NCI-H146 (cell line): ENCODE results near the gene ARSK.
"Not testable (repeated sequence)": the region's sequence is repeated elsewhere in the genome, so short reads cannot be mapped to it uniquely, and the experiment has no call there.

Experiments used
- DNase-seq: peaks from one replicate; lab custom pipeline; 2025; lab: John Stamatoyannopoulos, UW

The ARSK gene

GRCh38 chr5:95621839-95622629, 67.1 kb downstream of the ARSK start:
- DNase-seq, result peak; percentile 1

GRCh38 chr5:95623706-95624105, 68.8 kb downstream of the ARSK start:
- no peak for DNase-seq

GRCh38 chr5:95624368-95624767, 69.5 kb downstream of the ARSK start:
- DNase-seq, result no peak

- DNase-seq, result no peak
These were observed 71.8 kb downstream of the ARSK start for GRCh38 chr5:95626701-95627100.

GRCh38 chr5:95627971-95628810, 73.3 kb downstream of the ARSK start:
- DNase-seq, result no peak

GRCh38 chr5:95628933-95629332, 74.0 kb downstream of the ARSK start:
- no peak for DNase-seq

GRCh38 chr5:95630394-95630917, 75.6 kb downstream of the ARSK start:
- no peak for DNase-seq

- no peak for DNase-seq
These were observed 76.5 kb downstream of the ARSK start for GRCh38 chr5:95631255-95631958.

GRCh38 chr5:95631991-95632675, 77.2 kb downstream of the ARSK start:
- no peak for DNase-seq

GRCh38 chr5:95632942-95633341, 78.0 kb downstream of the ARSK start:
- not testable (repeated sequence) for DNase-seq

GRCh38 chr5:95633671-95634070, 78.8 kb downstream of the ARSK start:
- DNase-seq, result no peak

- no peak for DNase-seq
These were observed 79.2 kb downstream of the ARSK start for GRCh38 chr5:95634081-95634480.

GRCh38 chr5:95638632-95639031, 83.7 kb downstream of the ARSK start:
- no peak for DNase-seq

- no peak for DNase-seq
These were observed 86.9 kb downstream of the ARSK start for GRCh38 chr5:95641741-95642220.

- DNase-seq, result no peak
These were observed 88.3 kb downstream of the ARSK start for GRCh38 chr5:95643152-95643551.

GRCh38 chr5:95644351-95645042, 89.6 kb downstream of the ARSK start:
- peak; percentile 36 for DNase-seq

- not testable (repeated sequence) for DNase-seq
These were observed 91.3 kb downstream of the ARSK start for GRCh38 chr5:95646226-95646568.

- DNase-seq, result peak; percentile 98
These were observed 91.9 kb downstream of the ARSK start, which contains the start of gene RFESD for GRCh38 chr5:95646569-95647431. Gene RFESD, plus strand, starts transcription at chr5:95646777. Its CDS starts 5,495 bp downstream, at chr5:95652272.

GRCh38 chr5:95647886-95648860, 93.3 kb downstream of the ARSK start:
- no peak for DNase-seq
